ENCODE data around the gene GRB2. TPM values are rescaled to one million over a fixed set of nuclear protein-coding genes. Genes with fewer than 3 reads are reported as not detected.
"Not testable (repeated sequence)": the region's sequence is repeated elsewhere in the genome, so short reads cannot be mapped to it uniquely, and the experiment has no call there.

The GRB2 gene
- polyA plus RNA-seq, 3 donors = 102 to 107 (median 106) TPM

DNA sequence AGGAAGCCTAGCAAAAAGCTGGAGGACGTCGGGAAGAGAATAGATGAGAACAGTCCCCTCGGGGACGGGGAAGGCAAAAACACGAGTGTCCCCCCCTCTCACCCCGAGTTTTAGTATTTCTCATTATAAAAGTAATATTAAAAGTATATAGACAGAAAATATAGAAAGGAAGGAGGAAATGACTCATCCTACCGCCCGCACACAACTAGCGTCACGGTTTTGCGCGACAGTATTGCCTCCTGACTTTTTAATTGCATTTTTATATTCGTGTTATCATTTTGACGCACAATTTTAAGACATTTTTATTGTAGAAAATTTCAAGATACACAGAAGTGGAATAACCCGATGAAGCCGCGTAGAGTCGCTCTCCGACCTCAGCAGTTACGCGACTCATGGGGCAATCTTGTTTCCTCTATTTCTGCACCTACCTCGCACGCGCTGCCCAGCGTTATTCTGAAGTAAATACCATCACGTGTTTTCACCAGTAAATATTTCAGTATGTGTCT lies 115.6 kb downstream of the GRB2 start:
- DNase-seq (ENCODE audit: low read depth in 3 of 3, low spot score in 2 of 3) = no peak

DNA sequence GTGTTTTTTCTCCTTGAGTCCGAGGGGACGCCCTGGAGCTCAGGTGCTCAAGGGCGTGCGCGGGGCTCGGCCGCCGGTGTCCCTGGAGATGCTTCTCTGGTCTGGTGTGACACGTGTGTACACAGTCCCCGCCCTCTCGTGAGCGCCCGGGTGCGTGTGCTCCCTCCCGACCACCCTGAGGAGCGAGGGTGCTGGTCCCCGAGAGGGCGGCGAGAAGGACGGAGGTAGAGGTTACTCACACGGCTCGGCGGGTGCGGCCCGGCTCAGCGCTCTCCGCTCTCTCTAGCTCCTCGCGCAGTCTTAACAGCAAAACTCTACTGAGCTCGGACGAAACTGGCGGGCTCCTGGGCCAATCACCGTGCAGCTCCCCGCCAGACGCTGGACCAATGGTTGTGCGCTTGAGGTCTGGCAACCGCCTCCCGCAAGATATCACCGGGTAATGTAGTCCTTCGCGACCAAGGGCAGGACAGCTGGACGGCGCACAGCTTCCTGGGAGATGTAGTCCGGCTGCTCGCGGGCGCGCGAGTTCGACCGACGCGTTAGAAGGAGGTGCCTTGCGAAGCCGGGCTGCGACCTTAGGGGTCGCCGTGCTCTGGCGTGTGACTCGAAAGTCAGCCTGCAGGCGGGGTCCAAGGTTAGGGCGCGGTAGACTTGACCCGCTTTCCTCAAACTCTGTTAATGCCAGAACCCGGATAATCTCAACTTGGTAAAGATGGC lies 116.2 kb downstream of the GRB2 start, which contains the start of gene SLC25A19:
Gene SLC25A19 (minus strand): TSS at position 319 of the 717 bp plus-strand sequence. CDS start 2,669 bp downstream, outside the sequence.
- peak; percentile 85 to 96 (median 93) for DNase-seq (ENCODE audit: low read depth in 3 of 3, low spot score in 2 of 3)

DNA sequence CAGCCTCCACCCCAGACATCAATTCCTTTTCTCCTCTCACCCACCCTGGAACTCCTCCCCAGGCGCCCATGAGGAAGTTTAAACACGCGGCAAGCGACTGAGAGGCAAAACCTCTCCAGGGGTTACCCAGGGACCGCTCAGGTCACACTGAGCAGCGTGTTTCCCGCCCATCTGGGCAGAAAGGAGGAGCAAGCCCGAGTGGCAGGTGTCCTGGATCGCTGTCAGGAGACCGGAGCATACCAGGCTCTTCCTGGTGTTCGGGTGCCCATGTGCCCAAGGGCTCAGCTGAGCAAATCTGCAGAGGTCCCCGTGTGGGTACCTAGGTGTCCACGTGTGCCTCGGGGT lies 116.7 kb downstream of the GRB2 start:
- DNase-seq (ENCODE audit: low read depth in 3 of 3, low spot score in 2 of 3) = no peak

DNA sequence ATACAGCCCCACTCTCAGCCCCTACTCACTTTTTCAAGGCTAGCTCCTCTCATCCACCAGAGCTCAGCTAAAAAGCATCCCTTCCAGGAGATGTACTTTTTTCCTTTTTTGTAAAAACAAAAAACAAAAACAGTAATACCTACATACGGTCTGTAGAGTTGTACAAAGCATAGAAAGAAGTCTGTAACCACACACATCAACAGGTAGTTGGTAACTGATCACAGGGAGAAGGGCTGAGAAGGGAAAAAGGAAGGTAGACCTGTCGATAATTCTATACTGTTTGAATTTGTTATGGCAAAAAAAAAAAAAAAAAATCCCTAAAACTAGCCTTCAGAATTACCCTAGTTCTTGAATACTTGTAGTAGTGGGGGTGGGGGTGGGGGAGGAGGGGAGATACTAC lies 117.1 kb downstream of the GRB2 start:
- no peak for DNase-seq (ENCODE audit: low read depth in 3 of 3, low spot score in 2 of 3)

DNA sequence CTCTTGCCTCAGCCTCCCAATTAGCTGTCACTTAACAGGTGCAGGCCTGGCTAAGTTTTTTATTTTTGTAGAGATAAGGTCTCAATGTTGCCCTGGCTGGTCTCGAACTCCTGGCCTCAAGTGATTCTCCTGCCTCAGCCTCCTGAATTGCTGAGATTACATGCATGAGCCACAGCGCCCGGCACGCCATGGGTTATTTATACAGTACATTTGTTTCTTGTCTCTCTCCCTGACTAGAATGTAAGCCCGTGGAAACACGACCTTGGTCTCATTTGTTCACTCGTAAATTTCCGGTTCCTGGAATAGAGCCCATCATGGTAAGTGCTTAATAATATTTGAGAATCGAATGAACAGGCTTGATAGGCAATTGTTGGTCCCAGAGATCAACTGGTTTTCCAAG lies 118.3 kb downstream of the GRB2 start:
- DNase-seq (ENCODE audit: low read depth in 3 of 3, low spot score in 2 of 3) = no peak

DNA sequence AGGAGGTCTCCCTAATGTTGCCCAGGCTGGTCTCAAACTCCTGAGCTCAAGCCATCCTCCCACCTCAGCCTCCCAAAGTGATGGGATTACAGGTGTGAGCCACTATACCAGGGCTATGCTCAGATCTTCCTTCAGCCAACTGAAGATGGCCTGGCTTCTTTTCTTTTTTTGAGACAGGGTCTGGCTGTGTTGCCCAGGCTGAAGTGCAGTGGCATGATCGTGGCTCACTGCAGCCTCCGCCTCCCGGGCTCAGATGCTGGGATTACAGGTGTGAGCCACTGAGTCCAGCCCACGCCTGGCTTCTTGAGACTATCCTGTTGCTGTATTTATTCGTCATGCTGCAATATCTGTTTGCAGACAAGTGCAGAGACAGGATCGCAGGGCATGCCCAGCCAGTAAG lies 120.4 kb downstream of the GRB2 start:
- DNase-seq (ENCODE audit: low read depth in 3 of 3, low spot score in 2 of 3) = no peak

DNA sequence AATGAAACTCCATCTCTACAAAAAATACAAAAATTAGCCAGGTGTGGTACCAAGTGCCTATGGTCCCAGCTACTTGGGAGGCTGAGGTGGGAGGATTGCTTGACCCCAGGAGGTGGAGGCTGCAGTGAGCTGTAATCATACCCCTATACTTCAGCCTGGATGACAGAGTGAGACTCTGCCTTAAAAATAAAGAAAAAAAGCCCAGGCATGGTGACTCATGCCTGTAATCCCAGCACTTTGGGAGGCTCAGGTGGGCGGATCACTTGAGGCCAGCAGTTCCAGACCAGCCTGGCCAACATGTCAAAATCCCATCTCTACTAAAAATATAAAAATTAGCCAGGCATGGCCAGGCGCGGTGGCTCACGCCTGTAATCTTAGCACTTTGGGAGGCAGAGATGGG lies 125.3 kb downstream of the GRB2 start:
- DNase-seq (ENCODE audit: low read depth in 3 of 3, low spot score in 2 of 3) = not testable (repeated sequence)

DNA sequence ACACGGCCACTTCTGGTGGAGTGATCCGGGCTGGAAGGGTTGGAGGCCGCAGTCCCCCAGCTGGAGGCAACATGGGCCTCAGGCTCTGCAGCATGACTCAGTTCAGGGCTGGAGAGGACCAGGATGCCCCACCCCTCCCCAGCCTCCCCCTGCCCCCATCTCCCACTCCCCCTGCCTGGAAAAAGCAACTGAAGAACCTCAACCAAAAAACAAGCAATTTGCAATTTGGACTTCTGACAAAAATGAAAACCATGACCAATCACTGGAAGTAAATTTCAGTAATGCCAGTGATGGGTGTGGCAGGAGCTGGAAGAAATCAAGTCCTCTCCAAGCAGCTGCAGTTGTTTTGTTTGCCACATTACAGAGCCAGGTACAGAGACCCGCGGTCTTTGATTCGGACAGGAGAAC lies 127.8 kb downstream of the GRB2 start:
- no peak for DNase-seq (ENCODE audit: low read depth in 3 of 3, low spot score in 2 of 3)

DNA sequence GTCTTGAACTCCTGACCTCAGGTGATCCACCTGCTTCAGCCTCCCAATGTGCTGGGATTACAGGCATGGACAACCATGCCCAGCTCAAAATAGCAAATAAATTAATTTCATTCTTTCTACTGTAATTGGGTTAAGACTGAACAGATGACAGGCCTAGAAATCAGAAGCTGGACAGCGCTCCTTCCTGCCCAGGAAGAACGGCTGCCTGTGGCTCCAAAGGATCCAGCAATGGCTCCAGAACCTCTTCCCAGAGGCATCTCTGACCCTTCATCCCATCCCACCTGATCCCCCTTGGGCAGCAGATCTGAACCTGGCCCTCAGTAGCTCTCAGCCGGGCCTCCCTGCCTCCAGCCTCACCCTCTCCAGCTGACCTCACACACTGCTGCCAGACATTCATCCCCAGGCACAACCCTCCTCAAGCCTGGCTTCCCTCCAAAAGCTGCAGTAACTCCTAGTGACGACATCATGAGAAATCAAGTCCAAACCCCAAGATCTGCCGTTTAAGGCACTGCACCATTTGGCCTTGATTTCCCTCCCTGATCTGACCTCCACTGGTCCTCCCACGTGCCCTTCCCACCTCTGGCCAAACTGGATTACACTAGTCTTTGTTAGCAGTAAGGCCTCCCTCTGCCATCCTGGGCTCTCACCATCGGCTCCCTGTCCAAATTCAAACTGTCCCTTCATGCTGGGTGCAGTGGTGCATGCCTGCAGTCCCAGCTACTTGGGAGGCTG lies 131.3 kb downstream of the GRB2 start:
- DNase-seq (ENCODE audit: low read depth in 3 of 3, low spot score in 2 of 3) = no peak

DNA sequence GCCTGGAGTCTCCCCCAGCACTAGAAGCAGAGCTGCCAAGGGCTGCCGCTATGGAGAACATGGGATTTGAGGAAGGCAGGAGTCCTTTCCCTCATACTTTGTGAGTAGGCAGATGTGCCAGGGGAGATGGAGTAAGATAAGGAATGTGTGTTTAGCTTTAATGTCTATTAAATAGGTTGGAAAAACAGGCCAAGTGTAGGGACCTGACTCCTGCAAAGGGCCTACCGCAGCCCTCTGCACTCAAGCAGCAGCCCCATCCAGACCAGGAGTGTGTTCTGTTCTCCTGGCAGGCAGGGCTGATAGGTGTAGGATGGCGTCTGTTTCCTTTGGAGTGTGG lies 132.7 kb downstream of the GRB2 start:
- DNase-seq (ENCODE audit: low read depth in 3 of 3, low spot score in 2 of 3) = no peak

DNA sequence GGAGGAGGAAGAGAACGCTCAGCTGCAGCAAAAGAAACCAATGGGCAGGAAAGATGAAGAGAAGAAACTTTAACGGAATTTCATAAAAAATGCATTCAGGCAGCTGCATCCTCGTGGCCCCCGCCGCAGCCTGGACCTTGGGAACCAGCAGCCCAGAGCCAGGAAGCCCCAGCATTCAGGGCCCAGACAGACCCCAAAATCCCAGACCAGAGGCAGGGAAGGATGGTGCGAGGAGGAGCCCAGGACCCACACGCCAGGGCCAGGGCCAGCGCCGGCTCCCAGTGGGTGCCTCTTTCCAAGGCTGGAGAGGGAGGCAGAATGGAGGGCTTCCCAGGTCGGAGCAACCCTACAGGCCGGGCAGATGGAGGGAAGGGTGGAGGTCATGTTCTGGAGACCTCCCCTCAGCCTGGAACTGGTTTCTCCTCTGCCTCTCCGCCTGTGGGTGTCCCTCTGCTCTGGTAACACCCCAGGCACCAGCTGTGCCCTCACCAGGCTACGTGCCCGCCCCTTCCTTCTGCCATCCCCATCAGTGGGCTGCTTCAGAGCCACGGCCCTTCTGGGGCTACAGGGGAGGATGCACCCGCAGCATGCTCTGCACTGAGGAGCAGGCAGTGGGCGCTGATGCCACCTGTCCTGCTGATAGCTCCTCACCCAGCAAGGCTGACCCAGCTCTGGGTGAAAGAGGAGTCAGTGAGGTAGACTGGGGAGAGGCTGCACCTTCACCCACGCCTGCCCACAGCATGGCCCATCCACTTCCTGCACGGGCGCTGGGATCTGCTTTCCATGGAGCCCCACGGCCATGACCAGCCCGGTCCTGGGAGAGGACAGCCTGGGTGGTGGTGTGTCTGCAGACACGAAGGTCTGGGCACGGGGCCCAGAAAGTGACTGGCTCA lies 133.3 kb downstream of the GRB2 start:
- no peak for DNase-seq (ENCODE audit: low read depth in 3 of 3, low spot score in 2 of 3)

DNA sequence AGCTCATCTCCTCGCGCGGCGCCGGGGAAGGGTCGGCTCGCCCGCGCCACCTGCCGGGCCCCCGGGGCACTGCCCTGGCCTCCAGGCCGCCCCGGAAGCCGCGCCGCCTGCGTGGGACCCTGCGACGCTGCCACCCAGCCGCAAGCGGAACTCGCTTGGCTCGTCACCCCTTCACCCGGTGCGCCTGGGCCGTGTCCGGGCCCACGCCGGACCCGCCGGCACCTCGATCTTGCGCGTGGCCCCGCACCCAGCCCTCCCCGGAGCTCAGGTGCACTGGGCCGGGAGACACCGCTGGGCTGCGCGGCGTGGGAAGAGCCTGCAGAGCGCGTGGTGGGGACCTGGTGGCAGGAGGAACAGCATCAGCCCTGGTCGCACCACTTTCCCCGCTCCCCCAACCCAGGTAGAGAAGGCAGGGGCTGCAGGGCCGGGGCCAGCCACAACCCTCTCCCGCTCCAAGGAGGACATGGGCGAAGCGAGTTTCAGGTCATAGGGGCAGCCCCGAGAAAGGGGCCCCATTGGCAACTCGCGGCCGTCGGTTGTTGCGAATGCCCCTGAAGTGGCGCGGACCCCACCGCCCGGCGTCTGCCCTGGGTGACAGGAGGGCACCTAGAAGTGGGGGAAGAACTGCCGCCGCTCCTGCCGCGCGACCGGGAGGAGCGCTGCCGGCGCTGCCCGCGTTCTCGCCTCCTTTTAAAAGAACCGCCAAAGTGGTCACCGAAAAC lies 134.1 kb downstream of the GRB2 start:
- peak in 1 of 3 donors; percentile 61 for DNase-seq (ENCODE audit: low read depth in 3 of 3, low spot score in 2 of 3)

DNA sequence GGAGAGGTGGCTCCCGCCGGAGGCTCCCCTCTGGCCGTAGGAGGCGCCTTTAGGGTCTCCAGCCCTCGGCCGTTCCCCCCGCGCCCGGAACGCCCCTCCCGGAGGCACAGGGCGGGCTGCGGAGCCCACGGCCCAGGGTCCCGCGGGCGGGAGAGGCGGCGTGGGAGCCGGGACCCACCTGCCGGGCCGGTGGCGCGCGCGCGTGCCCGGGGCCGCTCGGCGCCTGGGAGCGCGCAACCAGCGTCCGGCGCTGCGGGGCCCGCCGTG lies 134.6 kb downstream of the GRB2 start, which contains the start of gene MIF4GD:
Gene MIF4GD (minus strand): TSS at position 266 of the 267 bp plus-strand sequence. CDS start 1,036 bp downstream, outside the sequence.
- DNase-seq (ENCODE audit: low read depth in 3 of 3, low spot score in 2 of 3) = no peak

DNA sequence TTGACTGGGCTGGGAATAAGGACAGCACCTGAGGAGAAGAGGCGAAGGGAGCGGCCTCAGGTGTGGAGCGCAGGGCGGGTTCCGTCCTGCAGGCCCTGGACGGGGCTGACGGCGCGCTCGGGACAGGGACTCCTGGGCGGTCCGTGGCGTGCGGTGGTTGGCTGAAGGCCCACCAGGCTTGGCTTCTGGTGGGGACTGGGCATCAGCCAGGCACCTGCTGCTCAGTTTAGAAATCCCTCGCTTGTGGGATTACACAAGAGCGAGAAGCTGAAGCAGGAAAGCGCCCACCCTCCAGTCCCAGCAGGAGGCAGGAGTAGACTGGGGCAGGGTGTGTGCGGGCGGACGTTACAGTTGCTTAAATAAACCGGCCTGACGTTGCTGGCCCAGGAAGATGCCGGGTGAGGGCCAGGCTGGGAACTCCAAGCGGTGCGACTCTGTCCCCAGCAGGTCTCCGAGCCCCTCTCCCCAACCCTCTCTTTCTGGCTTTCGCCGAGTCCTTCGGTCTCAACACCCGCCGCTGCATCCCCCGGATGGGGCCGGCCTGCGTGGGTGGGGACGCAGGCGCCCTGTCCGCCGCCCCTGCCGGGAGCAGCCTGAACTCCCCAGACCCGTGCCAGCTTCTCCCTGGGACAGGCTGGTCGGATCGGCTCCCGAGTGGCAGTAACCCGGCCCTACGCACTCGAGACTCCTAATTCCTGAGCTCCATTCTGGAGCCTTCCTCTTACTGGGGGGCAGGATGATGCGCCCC lies 135.1 kb downstream of the GRB2 start:
- DNase-seq (ENCODE audit: low read depth in 3 of 3, low spot score in 2 of 3) = no peak

DNA sequence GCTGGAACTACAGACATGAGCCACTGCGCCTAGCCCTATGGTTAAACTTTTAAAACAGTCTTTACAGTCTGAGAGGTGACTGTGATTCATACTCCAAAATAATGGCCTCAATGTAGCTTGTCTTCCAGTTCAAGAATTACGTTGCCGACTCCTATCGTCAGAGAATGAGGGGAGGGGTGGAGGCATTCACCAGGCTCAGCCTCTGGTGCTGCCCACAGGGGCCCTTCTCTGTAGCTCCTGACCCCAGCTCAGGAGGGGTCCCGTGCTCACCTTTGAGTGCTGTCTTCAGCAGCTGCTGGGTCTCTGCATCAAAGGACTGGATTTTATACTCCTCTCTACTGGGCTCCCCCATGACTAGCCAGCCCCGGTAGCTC lies 135.6 kb downstream of the GRB2 start:
- DNase-seq (ENCODE audit: low read depth in 3 of 3, low spot score in 2 of 3) = no peak

Other genes with a start within 250 kb of the GRB2 start
- gene SUMO2, start 222.7 kb downstream of the GRB2 start, polyA plus RNA-seq (ENCODE audit: insufficient read length in 3 of 3) = 100 to 1,000 TPM; 708 to 791 (median 788) TPM
- gene NUP85, start 200.0 kb downstream of the GRB2 start, polyA plus RNA-seq (ENCODE audit: insufficient read length in 3 of 3) = 10 to 100 TPM; 62.6 to 69.3 (median 65.0) TPM
- gene GGA3, start 144.1 kb downstream of the GRB2 start, polyA plus RNA-seq (ENCODE audit: insufficient read length in 3 of 3) = 10 to 100 TPM; 36.1 to 45.8 (median 38.3) TPM
- 10 to 100 TPM; 78.7 to 87.0 (median 84.2) TPM for gene MRPS7, start 143.8 kb downstream of the GRB2 start, polyA plus RNA-seq (ENCODE audit: insufficient read length in 3 of 3)
- 10 to 100 TPM; 20.0 to 23.3 (median 22.4) TPM for gene MIF4GD, start 134.4 kb downstream of the GRB2 start, polyA plus RNA-seq (ENCODE audit: insufficient read length in 3 of 3)
- 10 to 100 TPM in 1 of 3 donors, 1 to 10 TPM in 2; 5.6 to 10.8 (median 7.4) TPM for gene SLC25A19, start 116.2 kb downstream of the GRB2 start, polyA plus RNA-seq (ENCODE audit: insufficient read length in 3 of 3)
- 10 to 100 TPM; 79.0 to 91.0 (median 80.9) TPM for gene TMEM94, start 51.0 kb upstream of the GRB2 start, polyA plus RNA-seq (ENCODE audit: insufficient read length in 3 of 3)
- 10 to 100 TPM; 27.2 to 31.2 (median 29.0) TPM for gene CASKIN2, start 109.9 kb upstream of the GRB2 start, polyA plus RNA-seq (ENCODE audit: insufficient read length in 3 of 3)
- 10 to 100 TPM; 36.2 to 43.6 (median 43.2) TPM for gene TSEN54, start 110.8 kb upstream of the GRB2 start, polyA plus RNA-seq (ENCODE audit: insufficient read length in 3 of 3)
- gene LLGL2, start 120.0 kb upstream of the GRB2 start, polyA plus RNA-seq (ENCODE audit: insufficient read length in 3 of 3) = 10 to 100 TPM; 35.4 to 50.0 (median 40.0) TPM
- 100 to 1,000 TPM in 1 of 3 donors, 10 to 100 TPM in 2; 78.7 to 127 (median 88.6) TPM for gene MYO15B, start 182.1 kb upstream of the GRB2 start, polyA plus RNA-seq (ENCODE audit: insufficient read length in 3 of 3)
- 1 to 10 TPM; 3.7 to 5.4 (median 4.3) TPM for gene SMIM5, start 227.8 kb upstream of the GRB2 start, polyA plus RNA-seq (ENCODE audit: insufficient read length in 3 of 3)